Measurements from ENCODE around the gene MBD5.

MBD5 gene

DNA sequence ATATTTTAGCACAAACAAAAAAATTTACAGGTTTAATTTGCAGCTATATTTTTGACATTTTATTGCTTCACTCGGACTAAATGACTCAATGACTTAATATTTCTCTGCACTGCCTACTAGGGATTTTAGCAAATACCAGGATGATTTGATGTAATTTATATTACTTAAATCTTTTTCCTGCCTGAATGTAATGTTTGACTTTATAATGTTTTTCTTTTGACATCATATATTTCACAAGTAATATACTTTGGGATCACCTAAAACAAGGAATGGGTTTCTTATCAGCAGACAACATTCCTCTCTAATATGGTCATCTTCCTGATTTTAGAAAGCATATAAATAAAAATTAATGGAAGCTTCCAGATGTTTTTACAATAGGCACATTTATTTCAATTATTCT, 370.4 kb downstream of the MBD5 start:
- H3K27me3 ChIP-seq: no peaks in the 10 kb centered on the region
- no peaks in the 10 kb centered on the region for H3K36me3 ChIP-seq
- DNase-seq: no peak
- no peak overlapping the region for H3K27ac ChIP-seq
- peaks cover 0 to 35% (median 3%) of the 10 kb centered on the region in 4 donors for H3K4me1 ChIP-seq
- TF ChIP-seq, protein P1, sequence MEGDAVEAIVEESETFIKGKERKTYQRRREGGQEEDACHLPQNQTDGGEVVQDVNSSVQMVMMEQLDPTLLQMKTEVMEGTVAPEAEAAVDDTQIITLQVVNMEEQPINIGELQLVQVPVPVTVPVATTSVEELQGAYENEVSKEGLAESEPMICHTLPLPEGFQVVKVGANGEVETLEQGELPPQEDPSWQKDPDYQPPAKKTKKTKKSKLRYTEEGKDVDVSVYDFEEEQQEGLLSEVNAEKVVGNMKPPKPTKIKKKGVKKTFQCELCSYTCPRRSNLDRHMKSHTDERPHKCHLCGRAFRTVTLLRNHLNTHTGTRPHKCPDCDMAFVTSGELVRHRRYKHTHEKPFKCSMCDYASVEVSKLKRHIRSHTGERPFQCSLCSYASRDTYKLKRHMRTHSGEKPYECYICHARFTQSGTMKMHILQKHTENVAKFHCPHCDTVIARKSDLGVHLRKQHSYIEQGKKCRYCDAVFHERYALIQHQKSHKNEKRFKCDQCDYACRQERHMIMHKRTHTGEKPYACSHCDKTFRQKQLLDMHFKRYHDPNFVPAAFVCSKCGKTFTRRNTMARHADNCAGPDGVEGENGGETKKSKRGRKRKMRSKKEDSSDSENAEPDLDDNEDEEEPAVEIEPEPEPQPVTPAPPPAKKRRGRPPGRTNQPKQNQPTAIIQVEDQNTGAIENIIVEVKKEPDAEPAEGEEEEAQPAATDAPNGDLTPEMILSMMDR (IDR thresholded peaks at IDR 0.05): no peak
- intact Hi-C loops (cut with DNase I; ENCODE audit: low total_unique reads): no loop called here
- no peak overlapping the region for H3K4me3 ChIP-seq
- no peaks in the 10 kb centered on the region for H3K9me3 ChIP-seq

DNA sequence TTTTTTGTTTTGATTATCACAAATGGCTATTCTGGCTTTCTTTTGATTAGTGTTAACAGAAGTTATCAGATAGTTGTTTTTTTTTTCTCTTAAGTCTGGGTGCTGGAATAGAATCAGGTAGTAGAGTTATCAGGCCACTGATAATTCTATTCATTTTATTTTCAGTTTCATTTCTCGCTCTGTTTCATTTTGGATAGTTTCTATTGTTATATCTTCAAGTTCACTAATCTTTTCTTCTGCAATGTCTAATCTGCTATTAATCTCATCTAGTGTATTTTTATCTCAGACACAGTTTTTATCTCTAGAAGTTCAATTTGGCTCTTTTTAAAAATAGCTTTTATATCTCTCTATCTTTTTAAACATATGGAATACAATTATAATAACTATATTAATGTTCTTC, 381.9 kb downstream of the MBD5 start:
- intact Hi-C loops (cut with DNase I; ENCODE audit: low total_unique reads): no loop called here
- no peaks in the 10 kb centered on the region for H3K36me3 ChIP-seq
- no peak overlapping the region for H3K4me3 ChIP-seq
- no peaks in the 10 kb centered on the region for H3K4me1 ChIP-seq
- DNase-seq: no peak
- TF ChIP-seq, protein P1 (IDR thresholded peaks at IDR 0.05): no peak
- peaks cover 0 to 5% (median 0%) of the 10 kb centered on the region in 3 donors for H3K9me3 ChIP-seq
- no peak overlapping the region for H3K27ac ChIP-seq
- no peaks in the 10 kb centered on the region for H3K27me3 ChIP-seq

DNA sequence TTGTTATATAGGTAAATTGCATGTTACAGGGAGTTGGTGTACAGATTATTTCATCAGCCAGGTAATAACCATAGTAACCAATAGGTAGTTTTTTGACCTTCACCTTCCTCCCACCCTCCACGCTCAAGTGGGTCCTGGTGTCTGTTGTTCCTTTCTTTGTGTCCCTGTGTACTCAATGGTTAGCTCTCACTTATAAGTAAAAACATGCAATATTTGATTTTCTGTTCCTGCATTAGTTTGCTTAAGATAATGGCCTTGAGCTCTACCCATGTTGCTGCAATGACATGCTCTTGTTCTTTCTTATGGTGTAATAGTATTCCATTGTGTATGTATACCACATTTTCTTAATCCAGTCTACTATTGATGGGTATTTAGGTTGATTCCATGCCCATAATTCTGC, 390.0 kb downstream of the MBD5 start:
- TF ChIP-seq, protein P1 (IDR thresholded peaks at IDR 0.05): no peak
- intact Hi-C loops (cut with DNase I; ENCODE audit: low total_unique reads): no loop called here

DNA sequence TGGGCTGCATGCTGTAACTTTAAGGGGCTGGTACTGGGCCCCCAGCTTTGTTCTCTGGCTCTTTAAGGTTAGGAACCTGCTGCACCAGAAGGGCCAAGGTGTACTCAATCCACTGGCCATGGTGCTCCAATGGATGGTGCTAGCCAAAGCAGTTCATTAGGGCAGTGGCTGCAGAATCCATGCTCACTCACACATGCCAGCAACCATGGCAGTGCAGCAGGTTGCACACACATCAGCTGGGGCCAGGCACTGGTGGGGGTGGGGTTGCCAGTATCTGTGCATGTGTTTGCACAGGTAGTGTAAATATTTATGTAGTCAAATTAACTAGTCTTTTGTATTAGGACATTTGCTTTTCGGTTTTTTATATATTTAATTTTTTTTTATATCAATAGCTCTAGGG, 395.4 kb downstream of the MBD5 start:
- intact Hi-C loops (cut with DNase I; ENCODE audit: low total_unique reads): no loop called here
- Histone ChIP-seq H3K4me3 (no peak overlapping the region), H3K27me3 (no peaks in the 10 kb centered on the region), H3K9me3 (peaks cover 0 to 32% (median 12%) of the 10 kb centered on the region in 3 donors), H3K4me1 (no peaks in the 10 kb centered on the region), H3K36me3 (no peaks in the 10 kb centered on the region), H3K27ac (no peak overlapping the region)
- DNase-seq: no peak
- TF ChIP-seq, protein P1 (IDR thresholded peaks at IDR 0.05): no peak

More for the DNA sequence above, 390.0 kb downstream of the MBD5 start:
- DNase-seq: no peak
- Histone ChIP-seq H3K4me3 (no peak overlapping the region), H3K27me3 (no peaks in the 10 kb centered on the region), H3K36me3 (no peaks in the 10 kb centered on the region), H3K27ac (no peak overlapping the region), H3K9me3 (peaks cover 0 to 22% (median 12%) of the 10 kb centered on the region in 3 donors), H3K4me1 (no peaks in the 10 kb centered on the region)

DNA sequence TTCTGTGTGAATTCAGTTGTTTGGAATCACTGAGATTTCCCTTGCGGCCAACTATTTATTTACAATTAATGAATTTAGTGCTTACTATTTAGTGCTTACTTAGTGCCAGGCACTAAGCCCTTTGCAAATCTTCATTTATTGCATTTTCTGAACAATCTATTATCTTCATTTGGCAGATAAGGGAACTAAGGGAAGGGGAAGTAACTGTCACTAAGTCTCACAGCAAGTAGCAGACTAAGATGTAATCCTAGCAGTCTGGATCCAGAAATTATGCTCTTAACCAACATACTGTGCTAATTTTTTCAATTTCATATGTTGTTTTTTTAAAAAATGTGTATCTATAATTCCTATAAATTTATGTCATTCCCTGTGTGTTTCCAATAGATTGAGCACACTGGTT, 409.2 kb downstream of the MBD5 start:
- TF ChIP-seq, protein P1 (IDR thresholded peaks at IDR 0.05): no peak
- Histone ChIP-seq H3K36me3 (no peaks in the 10 kb centered on the region), H3K4me3 (no peak overlapping the region), H3K4me1 (no peaks in the 10 kb centered on the region), H3K9me3 (no peaks in the 10 kb centered on the region), H3K27ac (no peak overlapping the region), H3K27me3 (no peaks in the 10 kb centered on the region)
- intact Hi-C loops (cut with DNase I; ENCODE audit: low total_unique reads): no loop called here
- DNase-seq: no peak

DNA sequence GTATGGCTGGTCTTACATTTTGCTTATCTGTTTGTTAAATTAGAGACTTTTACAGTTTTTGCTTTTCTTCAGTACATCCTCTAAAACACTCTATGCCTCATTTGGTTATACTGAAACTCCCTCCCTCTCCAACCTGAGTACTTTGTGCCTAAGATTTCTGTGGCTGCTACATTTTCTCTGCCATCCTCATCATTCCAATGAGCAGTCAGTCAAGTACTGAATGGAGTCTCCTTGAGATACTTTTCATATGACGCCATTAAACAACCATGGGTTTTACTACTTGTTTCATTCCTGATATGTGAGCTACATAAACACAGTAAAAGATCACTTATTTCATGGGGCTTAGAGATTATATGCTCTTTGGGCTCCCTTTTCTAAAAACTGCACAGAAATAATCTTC, 427.0 kb downstream of the MBD5 start:
- DNase-seq: no peak
- H3K4me1 ChIP-seq: peaks cover 0 to 9% (median 0%) of the 10 kb centered on the region in 4 donors
- no peaks in the 10 kb centered on the region for H3K9me3 ChIP-seq
- H3K4me3 ChIP-seq: no peak overlapping the region
- TF ChIP-seq, protein P1 (IDR thresholded peaks at IDR 0.05): no peak
- no peak overlapping the region for H3K27ac ChIP-seq
- H3K36me3 ChIP-seq: no peaks in the 10 kb centered on the region
- H3K27me3 ChIP-seq: no peaks in the 10 kb centered on the region
- intact Hi-C loops (cut with DNase I; ENCODE audit: low total_unique reads): no loop called here

Data from tibial artery (tissue), 4 donors.